BLaER1 treated with 17β-estradiol and CSF1 and Interleukin-3, amounts not matched to agents 10 nM and 100 nM (cell line): ENCODE results near the gene MGAT4B.
A peak's percentile ranks its signal among the peaks of the same experiment; 100 is the strongest.
"Not testable (repeated sequence)": the region's sequence is repeated elsewhere in the genome, so short reads cannot be mapped to it uniquely, and the experiment has no call there.

Experiments
- H3K27ac ChIP-seq, 11 experiments: shearing (Covaris generic); formaldehyde crosslinking; 2 replicates each; pipeline ENCODE4 v1.8.1; 2022
- H3K27me3 ChIP-seq, 11 experiments: shearing (Covaris generic); formaldehyde crosslinking; 2 replicates each; pipeline ENCODE4 v1.8.1; 2022
- H3K36me3 ChIP-seq, 11 experiments: shearing (Covaris generic); formaldehyde crosslinking; 2 replicates each; pipeline ENCODE4 v1.8.1; 2022
- H3K4me1 ChIP-seq, 10 experiments: shearing (Covaris generic); formaldehyde crosslinking; 2 replicates each; pipeline ENCODE4 v1.8.1; 2022
- H3K4me2 ChIP-seq, 11 experiments: shearing (Covaris generic); formaldehyde crosslinking; 2 replicates each; pipeline ENCODE4 v1.8.1; 2022
- H3K4me3 ChIP-seq, 10 experiments: shearing (Covaris generic); formaldehyde crosslinking; 2 replicates each; pipeline ENCODE4 v1.8.1; 2022
- H3K9ac ChIP-seq, 11 experiments: shearing (Covaris generic); formaldehyde crosslinking; 2 replicates each; pipeline ENCODE4 v1.8.1; 2022
- H3K9me3 ChIP-seq, 11 experiments: shearing (Covaris generic); formaldehyde crosslinking; replicated peaks in 1 of 11; 2 replicates each; pipeline ENCODE4 v1.8.1; 2022
- H4K20me1 ChIP-seq, 11 experiments: shearing (Covaris generic); formaldehyde crosslinking; 2 replicates each; pipeline ENCODE4 v1.8.1; 2022
- Cebpa-rat ChIP-seq, 11 experiments: shearing (Covaris generic); IDR thresholded peaks; 2 replicates each; pipeline ENCODE4 v1.8.1; 2022

The MGAT4B gene

GRCh38 chr5:179792612-179793467 is 13.8 kb downstream of the MGAT4B start:
- Histone ChIP-seq H4K20me1 (peaks cover 5 to 56% (median 25%) of the 10 kb centered on the region in 11 experiments; a peak in 18 of 22 replicates), H3K9ac (peak overlapping the region in 10 of 11 experiments; percentile 64 to 85 (median 79); a peak in 20 of 22 replicates), H3K27ac (peak overlapping the region; percentile 45 to 84 (median 81)), H3K36me3 (peaks cover 7 to 12% (median 9%) of the 10 kb centered on the region in 11 experiments), H3K4me2 (peak overlapping the region; percentile 83 to 99 (median 95)), H3K4me3 (peak overlapping the region in 2 of 10 experiments; percentile 66 to 75; a peak in 6 of 20 replicates), H3K27me3 (no peaks in the 10 kb centered on the region), H3K4me1 (peaks cover 59 to 74% (median 70%) of the 10 kb centered on the region in 10 experiments), H3K9me3 (peaks cover 0 to 6% (median 0%) of the 10 kb centered on the region in 11 experiments; a peak in 4 of 22 replicates)
- TF ChIP-seq Cebpa-rat (IDR thresholded peaks at IDR 0.05): no peak

- Histone ChIP-seq H3K36me3 (peaks cover 0 to 4% (median 1%) of the 10 kb centered on the region in 11 experiments; a peak in 14 of 22 replicates), H3K9ac (peak overlapping the region; percentile 8 to 85 (median 74); a peak in 16 of 22 replicates), H4K20me1 (peaks cover 1 to 50% (median 18%) of the 10 kb centered on the region in 11 experiments; a peak in 17 of 22 replicates), H3K4me2 (peak overlapping the region; percentile 83 to 99 (median 95)), H3K4me1 (peaks cover 55 to 76% (median 73%) of the 10 kb centered on the region in 10 experiments), H3K4me3 (peak overlapping the region in 1 of 10 experiments; percentile 66; a peak in 1 of 20 replicates), H3K27ac (peak overlapping the region; percentile 45 to 84 (median 81); a peak in 20 of 22 replicates), H3K27me3 (no peaks in the 10 kb centered on the region), H3K9me3 (peaks cover 0 to 6% (median 0%) of the 10 kb centered on the region in 11 experiments; a peak in 4 of 22 replicates)
- TF ChIP-seq Cebpa-rat (IDR thresholded peaks at IDR 0.05): no peak
Observed at GRCh38 chr5:179791881-179792611, 14.6 kb downstream of the MGAT4B start.

GRCh38 chr5:179789278-179789677 is 17.4 kb downstream of the MGAT4B start:
- H3K4me3 ChIP-seq, H3K27ac ChIP-seq, H3K36me3 ChIP-seq, H3K27me3 ChIP-seq, H3K9ac ChIP-seq, H3K4me2 ChIP-seq, H3K9me3 ChIP-seq: not testable (repeated sequence)
- Histone ChIP-seq H4K20me1 (peaks cover 0 to 36% (median 3%) of the 10 kb centered on the region in 11 experiments; a peak in 9 of 22 replicates), H3K4me1 (peaks cover 51 to 68% (median 65%) of the 10 kb centered on the region in 10 experiments)

- no peak overlapping the region for H3K9ac ChIP-seq
- H3K27ac ChIP-seq: no peak overlapping the region
- no peak overlapping the region for H3K4me3 ChIP-seq
Observed at GRCh38 chr5:179788193-179788854, 18.3 kb downstream of the MGAT4B start.

GRCh38 chr5:179786861-179787260 is 19.8 kb downstream of the MGAT4B start:
- H3K9me3 ChIP-seq: peaks cover 0 to 6% (median 0%) of the 10 kb centered on the region in 11 experiments; a peak in 4 of 22 replicates
- TF ChIP-seq Cebpa-rat (IDR thresholded peaks at IDR 0.05): no peak
- peak overlapping the region in 8 of 11 experiments; percentile 26 to 68 (median 57); a peak in 12 of 22 replicates for H3K4me2 ChIP-seq
- no peak overlapping the region for H3K4me3 ChIP-seq
- no peak overlapping the region for H3K9ac ChIP-seq
- no peaks in the 10 kb centered on the region for H3K27me3 ChIP-seq
- no peak overlapping the region for H3K27ac ChIP-seq
- peaks cover 0 to 8% (median 0%) of the 10 kb centered on the region in 11 experiments; a peak in 2 of 22 replicates for H3K36me3 ChIP-seq
- H4K20me1 ChIP-seq: peaks cover 0 to 14% (median 4%) of the 10 kb centered on the region in 11 experiments; a peak in 4 of 22 replicates
- peaks cover 27 to 43% (median 41%) of the 10 kb centered on the region in 10 experiments for H3K4me1 ChIP-seq

More at GRCh38 chr5:179788193-179788854, 18.3 kb downstream of the MGAT4B start:
- Histone ChIP-seq H3K36me3 (no peaks in the 10 kb centered on the region), H3K4me1 (peaks cover 42 to 58% (median 56%) of the 10 kb centered on the region in 10 experiments), H3K9me3 (peaks cover 0 to 6% (median 0%) of the 10 kb centered on the region in 11 experiments; a peak in 4 of 22 replicates), H3K4me2 (peak overlapping the region in 7 of 11 experiments; percentile 11 to 55 (median 29); a peak in 10 of 22 replicates), H4K20me1 (peaks cover 0 to 28% (median 0%) of the 10 kb centered on the region in 11 experiments; a peak in 5 of 22 replicates), H3K27me3 (no peaks in the 10 kb centered on the region)
- TF ChIP-seq Cebpa-rat (IDR thresholded peaks at IDR 0.05): no peak

- Histone ChIP-seq H3K9me3 (no peaks in the 10 kb centered on the region), H3K36me3 (peaks cover 7 to 44% (median 31%) of the 10 kb centered on the region in 11 experiments; a peak in 21 of 22 replicates), H3K27ac (no peak overlapping the region), H3K27me3 (no peaks in the 10 kb centered on the region), H3K4me1 (peaks cover 21 to 53% (median 32%) of the 10 kb centered on the region in 10 experiments), H3K4me2 (no peak overlapping the region), H4K20me1 (peaks cover 0 to 28% (median 14%) of the 10 kb centered on the region in 11 experiments; a peak in 15 of 22 replicates), H3K9ac (no peak overlapping the region), H3K4me3 (no peak overlapping the region)
- no peak for TF ChIP-seq Cebpa-rat (IDR thresholded peaks at IDR 0.05)
Observed at GRCh38 chr5:179783128-179783527, 23.5 kb downstream of the MGAT4B start.

- no peak for TF ChIP-seq Cebpa-rat (IDR thresholded peaks at IDR 0.05)
- no peak overlapping the region for H3K4me3 ChIP-seq
- H3K27ac ChIP-seq: no peak overlapping the region
- H3K4me1 ChIP-seq: peaks cover 12 to 58% (median 35%) of the 10 kb centered on the region in 10 experiments
- no peak overlapping the region for H3K4me2 ChIP-seq
- no peaks in the 10 kb centered on the region for H3K27me3 ChIP-seq
- peaks cover 0 to 36% (median 25%) of the 10 kb centered on the region in 11 experiments; a peak in 15 of 22 replicates for H4K20me1 ChIP-seq
- H3K9me3 ChIP-seq: no peaks in the 10 kb centered on the region
- H3K36me3 ChIP-seq: peaks cover 7 to 56% (median 41%) of the 10 kb centered on the region in 11 experiments; a peak in 21 of 22 replicates
- H3K9ac ChIP-seq: no peak overlapping the region
Observed at GRCh38 chr5:179781846-179782245, 24.8 kb downstream of the MGAT4B start.

GRCh38 chr5:179780362-179780761 is 26.3 kb downstream of the MGAT4B start:
- no peak overlapping the region for H3K9ac ChIP-seq
- peak overlapping the region in 4 of 11 experiments; percentile 18 to 84 (median 72); a peak in 9 of 22 replicates for H3K4me2 ChIP-seq
- peaks cover 20 to 71% (median 54%) of the 10 kb centered on the region in 11 experiments for H3K36me3 ChIP-seq
- no peak overlapping the region for H3K27ac ChIP-seq
- TF ChIP-seq Cebpa-rat (IDR thresholded peaks at IDR 0.05): peak in 1 of 11 experiments; percentile 34; a peak in 1 of 22 replicates
- H3K27me3 ChIP-seq: no peaks in the 10 kb centered on the region
- H3K9me3 ChIP-seq: no peaks in the 10 kb centered on the region
- H3K4me1 ChIP-seq: peaks cover 0 to 60% (median 22%) of the 10 kb centered on the region in 10 experiments; a peak in 12 of 20 replicates
- peaks cover 0 to 49% (median 33%) of the 10 kb centered on the region in 11 experiments; a peak in 16 of 22 replicates for H4K20me1 ChIP-seq
- no peak overlapping the region for H3K4me3 ChIP-seq
